ENCODE data around the gene FDXR.

FDXR gene

DNA sequence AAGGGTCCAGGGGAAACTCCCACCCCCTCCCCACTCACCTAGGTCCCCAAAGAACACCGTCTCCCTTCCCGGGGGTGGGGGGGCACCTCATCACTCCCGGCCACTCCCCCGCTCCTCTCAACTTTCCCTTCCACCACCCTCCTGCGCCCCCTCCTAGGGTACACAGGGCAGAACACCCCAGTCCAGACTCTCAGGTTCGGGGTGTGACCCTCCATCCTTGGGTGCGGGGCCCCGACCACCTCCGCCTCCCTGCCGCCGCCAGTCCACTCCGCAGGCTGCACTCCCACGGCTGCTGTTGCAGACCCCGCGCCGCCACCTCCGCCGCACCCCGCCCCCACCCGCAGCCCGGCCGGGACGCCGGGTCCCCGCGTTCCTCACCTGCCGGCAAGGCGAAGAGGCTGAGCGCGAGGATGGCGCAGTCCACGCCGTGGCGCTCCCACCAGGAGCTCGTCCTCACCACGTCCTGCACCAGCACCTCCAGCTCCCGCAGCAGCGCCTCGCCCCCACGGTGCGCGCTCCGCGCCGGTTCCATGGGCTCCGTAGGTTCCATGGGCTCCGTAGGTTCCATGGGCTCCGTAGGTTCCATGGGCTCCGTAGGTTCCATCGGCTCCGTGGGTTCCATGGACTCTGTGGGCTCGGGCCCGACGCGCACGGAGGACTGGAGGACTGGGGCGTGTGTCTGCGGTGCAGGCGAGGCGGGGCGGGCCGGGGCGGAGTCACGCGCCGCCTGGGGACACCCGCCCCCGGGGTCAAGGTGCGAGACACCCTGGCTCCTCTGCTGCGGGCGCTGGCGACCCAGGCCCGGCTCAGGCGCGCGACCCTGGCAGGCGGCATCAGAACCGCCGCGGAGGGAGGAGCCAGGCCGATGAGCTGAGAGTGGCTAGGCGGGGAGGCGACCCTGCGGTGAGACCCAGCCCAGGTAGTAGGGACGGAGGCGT is 20.4 kb upstream of the FDXR start, which contains the start of gene FADS6:
Gene FADS6 (minus strand): TSS at position 660 of the 938 bp plus-strand sequence. CDS start 38 bp downstream, at position 622.
- Histone ChIP-seq H3K27me3 (replicated peaks; ENCODE audit: control insufficient read depth, insufficient read depth, low read length) (no peaks in the 10 kb centered on the region; the same call in 1 of the 2 replicates), H3K36me3 (ENCODE audit: control insufficient read depth, insufficient read depth, low read length) (no peaks in the 10 kb centered on the region), H3K4me3 (replicated peaks; ENCODE audit: low read depth, low read length) (no peak within 1 kb of the TSS)
- no peak for TF ChIP-seq CTCF (IDR thresholded peaks at IDR 0.05; ENCODE audit: insufficient read depth, low read length, poor library complexity, severe bottlenecking)
- DNase-seq (ENCODE audit: extremely low read depth, insufficient read length), result no peak

- no peak for TF ChIP-seq CTCF (IDR thresholded peaks at IDR 0.05; ENCODE audit: insufficient read depth, low read length, poor library complexity, severe bottlenecking)
- Histone ChIP-seq H3K36me3 (ENCODE audit: control insufficient read depth, insufficient read depth, low read length) (no peaks in the 10 kb centered on the region), H3K27me3 (replicated peaks; ENCODE audit: control insufficient read depth, insufficient read depth, low read length) (no peaks in the 10 kb centered on the region; the same call in 1 of the 2 replicates), H3K4me3 (replicated peaks; ENCODE audit: low read depth, low read length) (no peak overlapping the region)
- no peak for DNase-seq (ENCODE audit: extremely low read depth, insufficient read length)
These were observed 19.4 kb upstream of the FDXR start for GRCh38 chr17:74892013-74892841.

GRCh38 chr17:74890554-74890953 is 17.8 kb upstream of the FDXR start:
- Histone ChIP-seq H3K4me3 (replicated peaks; ENCODE audit: low read depth, low read length) (no peak overlapping the region), H3K36me3 (ENCODE audit: control insufficient read depth, insufficient read depth, low read length) (no peaks in the 10 kb centered on the region), H3K27me3 (replicated peaks; ENCODE audit: control insufficient read depth, insufficient read depth, low read length) (peaks cover 2% of the 10 kb centered on the region; the same call in 1 of the 2 replicates)
- no peak for TF ChIP-seq CTCF (IDR thresholded peaks at IDR 0.05; ENCODE audit: insufficient read depth, low read length, poor library complexity, severe bottlenecking)
- DNase-seq (ENCODE audit: extremely low read depth, insufficient read length), result no peak

- H3K27me3 ChIP-seq (replicated peaks; ENCODE audit: control insufficient read depth, insufficient read depth, low read length), result peaks cover 2% of the 10 kb centered on the region; the same call in 1 of the 2 replicates
- no peaks in the 10 kb centered on the region for H3K36me3 ChIP-seq (ENCODE audit: control insufficient read depth, insufficient read depth, low read length)
- DNase-seq (ENCODE audit: extremely low read depth, insufficient read length), result no peak
- H3K4me3 ChIP-seq (replicated peaks; ENCODE audit: low read depth, low read length), result no peak overlapping the region
- TF ChIP-seq CTCF (IDR thresholded peaks at IDR 0.05; ENCODE audit: insufficient read depth, low read length, poor library complexity, severe bottlenecking), result no peak
These were observed 15.7 kb upstream of the FDXR start for GRCh38 chr17:74888469-74888868.

DNA sequence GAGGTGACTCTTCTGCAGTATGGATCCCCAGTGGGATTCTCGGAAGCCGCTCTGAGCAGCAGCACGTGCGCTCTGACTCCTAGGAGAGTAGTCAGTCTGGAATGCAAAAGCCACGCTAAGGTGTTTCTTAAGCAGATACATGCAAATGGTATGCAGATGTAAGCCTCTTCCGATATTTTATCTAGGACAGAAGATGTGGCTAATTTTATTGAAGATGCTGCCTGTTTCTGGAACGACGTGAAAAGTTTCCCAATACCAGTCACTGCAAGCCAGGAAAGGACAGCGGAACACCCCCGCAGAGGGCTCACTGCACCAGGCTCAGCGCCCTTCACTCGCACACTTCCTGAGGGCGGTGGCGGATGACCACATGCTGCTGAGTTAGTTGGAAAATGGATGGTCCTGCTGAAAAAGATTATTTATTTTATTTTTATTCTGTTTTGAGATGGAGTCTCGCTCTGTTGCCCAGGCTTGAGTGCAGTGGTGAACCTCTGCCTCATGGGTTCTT is 10.5 kb upstream of the FDXR start:
- DNase-seq (ENCODE audit: extremely low read depth, insufficient read length), result no peak

More for the DNA sequence above, 10.5 kb upstream of the FDXR start:
- TF ChIP-seq CTCF (IDR thresholded peaks at IDR 0.05; ENCODE audit: insufficient read depth, low read length, poor library complexity, severe bottlenecking), result no peak
- Histone ChIP-seq H3K4me3 (replicated peaks; ENCODE audit: low read depth, low read length) (no peak overlapping the region), H3K36me3 (ENCODE audit: control insufficient read depth, insufficient read depth, low read length) (no peaks in the 10 kb centered on the region), H3K27me3 (replicated peaks; ENCODE audit: control insufficient read depth, insufficient read depth, low read length) (peaks cover 3% of the 10 kb centered on the region; the same call in 1 of the 2 replicates)

Data from GM06990 (cell line).